ENCODE data around the gene KRT38.

Gene KRT38

GRCh38 chr17:41417127-41417526 lies 23.7 kb downstream of the KRT38 start:
- H4K20me1 ChIP-seq (ENCODE audit: insufficient read depth, low read length), result no peaks in the 10 kb centered on the region
- H3K9me2 ChIP-seq (ENCODE audit: low read depth, low read length), result no peaks in the 10 kb centered on the region
- no peaks in the 10 kb centered on the region for H3K36me3 ChIP-seq (ENCODE audit: insufficient read depth, low read length)
- H3F3A ChIP-seq (ENCODE audit: insufficient read depth, low read length), result no peaks in the 10 kb centered on the region
- no peaks in the 10 kb centered on the region for H3K9me3 ChIP-seq (ENCODE audit: low read length)
- H2AFZ ChIP-seq (ENCODE audit: low read length), result no peak overlapping the region
- no peaks in the 10 kb centered on the region for H3K4me1 ChIP-seq (ENCODE audit: insufficient read depth, low read length, severe bottlenecking)
- no peak overlapping the region for H3K4me3 ChIP-seq (ENCODE audit: low read depth, low read length, poor library complexity, severe bottlenecking)
- H3K27ac ChIP-seq (ENCODE audit: low read depth, low read length, poor library complexity, severe bottlenecking), result no peak overlapping the region
- H3K79me2 ChIP-seq (ENCODE audit: insufficient read depth, low read length), result no peaks in the 10 kb centered on the region
- H3K27me3 ChIP-seq (ENCODE audit: insufficient read depth, low read length), result no peaks in the 10 kb centered on the region
- H3K9ac ChIP-seq (ENCODE audit: low read length), result no peak overlapping the region
- no peak overlapping the region for H3K4me2 ChIP-seq (ENCODE audit: low read length)
- TF ChIP-seq CTCF (IDR thresholded peaks at IDR 0.05; ENCODE audit: low read length), result no peak
- TF ChIP-seq EZH2 (IDR thresholded peaks at IDR 0.05; ENCODE audit: borderline replicate concordance, low read length), result no peak

GRCh38 chr17:41416479-41416878 lies 24.3 kb downstream of the KRT38 start:
- Histone ChIP-seq H3K36me3 (ENCODE audit: insufficient read depth, low read length) (no peaks in the 10 kb centered on the region), H3K79me2 (ENCODE audit: insufficient read depth, low read length) (no peaks in the 10 kb centered on the region), H3K27me3 (ENCODE audit: insufficient read depth, low read length) (no peaks in the 10 kb centered on the region), H3K9me3 (ENCODE audit: low read length) (no peaks in the 10 kb centered on the region), H3F3A (ENCODE audit: insufficient read depth, low read length) (no peaks in the 10 kb centered on the region), H2AFZ (ENCODE audit: low read length) (no peak overlapping the region), H3K4me1 (ENCODE audit: insufficient read depth, low read length, severe bottlenecking) (no peaks in the 10 kb centered on the region), H3K9ac (ENCODE audit: low read length) (no peak overlapping the region), H3K27ac (ENCODE audit: low read depth, low read length, poor library complexity, severe bottlenecking) (no peak overlapping the region), H3K4me2 (ENCODE audit: low read length) (no peak overlapping the region), H4K20me1 (ENCODE audit: insufficient read depth, low read length) (no peaks in the 10 kb centered on the region), H3K4me3 (ENCODE audit: low read depth, low read length, poor library complexity, severe bottlenecking) (no peak overlapping the region), H3K9me2 (ENCODE audit: low read depth, low read length) (no peaks in the 10 kb centered on the region)
- TF ChIP-seq CTCF (IDR thresholded peaks at IDR 0.05; ENCODE audit: low read length) (no peak), EZH2 (IDR thresholded peaks at IDR 0.05; ENCODE audit: borderline replicate concordance, low read length) (no peak)

- no peak overlapping the region for H3K27ac ChIP-seq (ENCODE audit: low read depth, low read length, poor library complexity, severe bottlenecking)
- no peak overlapping the region for H2AFZ ChIP-seq (ENCODE audit: low read length)
Measured at GRCh38 chr17:41415833-41416335, 24.9 kb downstream of the KRT38 start.

More at GRCh38 chr17:41415833-41416335, 24.9 kb downstream of the KRT38 start:
- TF ChIP-seq CTCF (IDR thresholded peaks at IDR 0.05; ENCODE audit: low read length), result no peak
- TF ChIP-seq EZH2 (IDR thresholded peaks at IDR 0.05; ENCODE audit: borderline replicate concordance, low read length), result no peak
- Histone ChIP-seq H3K4me3 (ENCODE audit: low read depth, low read length, poor library complexity, severe bottlenecking) (no peak overlapping the region), H4K20me1 (ENCODE audit: insufficient read depth, low read length) (no peaks in the 10 kb centered on the region), H3F3A (ENCODE audit: insufficient read depth, low read length) (no peaks in the 10 kb centered on the region), H3K27me3 (ENCODE audit: insufficient read depth, low read length) (no peaks in the 10 kb centered on the region), H3K9ac (ENCODE audit: low read length) (no peak overlapping the region), H3K9me3 (ENCODE audit: low read length) (no peaks in the 10 kb centered on the region), H3K79me2 (ENCODE audit: insufficient read depth, low read length) (no peaks in the 10 kb centered on the region), H3K36me3 (ENCODE audit: insufficient read depth, low read length) (no peaks in the 10 kb centered on the region), H3K4me1 (ENCODE audit: insufficient read depth, low read length, severe bottlenecking) (no peaks in the 10 kb centered on the region), H3K9me2 (ENCODE audit: low read depth, low read length) (no peaks in the 10 kb centered on the region), H3K4me2 (ENCODE audit: low read length) (no peak overlapping the region)

Measured in OCI-LY1 (cell line).